ENCODE measurements around the gene MAML3. TPM values are rescaled to one million over a fixed set of nuclear protein-coding genes. Genes with fewer than 3 reads are reported as not detected.

Gene MAML3
- total RNA-seq, 2 experiments from 2014 or later: 2.5 to 2.6 TPM

GRCh38 chr4:139794158-139794954, 359.6 kb downstream of the MAML3 start:
- POLR2A ChIA-PET: no interaction called here
- peaks cover 2% of the 10 kb centered on the region for H3K4me1 Mint-ChIP-seq
- no peak for DNase-seq
- H3K27ac Mint-ChIP-seq: no peak overlapping the region
- peaks cover 26% of the 10 kb centered on the region for H3K27me3 Mint-ChIP-seq
- H3K9me3 Mint-ChIP-seq: no peaks in the 10 kb centered on the region
- CTCF ChIA-PET: no interaction called here
- H3K4me3 Mint-ChIP-seq: no peak overlapping the region
- no peaks in the 10 kb centered on the region for H3K36me3 Mint-ChIP-seq (ENCODE audit: low read depth)

- POLR2A ChIA-PET: no interaction called here
- Mint-ChIP-seq H3K27me3 (peaks cover 26% of the 10 kb centered on the region), H3K36me3 (ENCODE audit: low read depth) (no peaks in the 10 kb centered on the region), H3K9me3 (no peaks in the 10 kb centered on the region), H3K4me1 (peaks cover 3% of the 10 kb centered on the region), H3K27ac (no peak overlapping the region), H3K4me3 (no peak overlapping the region)
- CTCF ChIA-PET: no interaction called here
- no peak for DNase-seq
These were observed 362.3 kb downstream of the MAML3 start for GRCh38 chr4:139791681-139792080.

DNA sequence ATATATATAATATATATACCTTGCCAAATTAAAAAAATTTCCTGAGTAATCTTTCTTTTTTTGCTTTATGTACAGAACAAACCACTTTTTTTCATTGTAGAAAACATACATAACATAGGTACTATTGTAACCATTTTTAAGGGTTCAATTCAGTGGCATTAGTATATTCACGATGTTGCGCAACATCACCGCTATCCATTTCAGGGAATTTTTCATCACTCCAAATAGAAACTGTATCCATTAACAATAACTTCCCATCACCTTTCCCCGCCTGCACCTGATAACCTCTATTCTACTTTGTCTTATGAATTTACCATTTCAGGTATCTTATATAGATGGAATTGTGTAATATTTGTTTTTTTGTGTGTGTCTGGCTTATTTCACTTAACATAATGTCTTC, 363.7 kb downstream of the MAML3 start:
- no peak for DNase-seq
- POLR2A ChIA-PET: no interaction called here
- H3K4me1 Mint-ChIP-seq: peaks cover 3% of the 10 kb centered on the region
- H3K4me3 Mint-ChIP-seq: no peak overlapping the region
- CTCF ChIA-PET: no interaction called here
- no peaks in the 10 kb centered on the region for H3K9me3 Mint-ChIP-seq
- H3K27me3 Mint-ChIP-seq: peaks cover 24% of the 10 kb centered on the region
- H3K27ac Mint-ChIP-seq: no peak overlapping the region
- H3K36me3 Mint-ChIP-seq (ENCODE audit: low read depth): no peaks in the 10 kb centered on the region

DNA sequence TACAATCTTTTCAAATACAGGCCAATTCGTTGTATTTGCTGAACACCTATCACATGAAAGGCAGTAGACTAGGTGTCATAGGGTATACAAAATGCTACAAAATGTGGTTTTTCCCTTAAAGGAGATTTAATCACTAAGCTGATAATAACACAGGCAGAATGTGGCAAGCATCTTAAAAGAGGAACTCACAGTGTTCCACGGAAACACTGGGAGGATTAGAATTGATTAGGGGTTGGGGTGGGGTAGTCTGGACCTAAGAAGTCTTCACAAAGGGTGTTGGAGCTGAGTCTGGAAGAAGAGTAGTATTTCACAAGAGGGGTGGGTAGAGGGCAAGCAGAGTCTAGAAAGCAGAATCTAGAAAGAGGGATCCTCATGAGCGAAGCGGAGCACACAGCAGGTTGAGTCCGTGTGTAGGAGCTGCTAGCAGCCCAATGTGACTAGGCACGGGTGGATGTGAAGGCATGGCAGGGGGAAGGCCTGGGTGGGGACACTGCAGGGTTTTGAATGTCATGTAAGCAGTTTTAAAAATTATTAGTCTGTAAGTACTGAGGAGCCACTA, 364.8 kb downstream of the MAML3 start:
- peaks cover 3% of the 10 kb centered on the region for H3K4me1 Mint-ChIP-seq
- POLR2A ChIA-PET: interaction anchor here (1.0 kb wide), 1 partner anchor 511 kb away, joined by 3 read pairs; no protein-coding TSS in a partner anchor
- no peaks in the 10 kb centered on the region for H3K9me3 Mint-ChIP-seq
- CTCF ChIA-PET: no interaction called here
- H3K4me3 Mint-ChIP-seq: no peak overlapping the region
- H3K27ac Mint-ChIP-seq: no peak overlapping the region
- no peak for DNase-seq
- peaks cover 24% of the 10 kb centered on the region for H3K27me3 Mint-ChIP-seq
- H3K36me3 Mint-ChIP-seq (ENCODE audit: low read depth): no peaks in the 10 kb centered on the region

- Mint-ChIP-seq H3K4me3 (no peak overlapping the region), H3K9me3 (no peaks in the 10 kb centered on the region), H3K4me1 (peaks cover 3% of the 10 kb centered on the region), H3K27ac (no peak overlapping the region), H3K36me3 (ENCODE audit: low read depth) (no peaks in the 10 kb centered on the region), H3K27me3 (peaks cover 22% of the 10 kb centered on the region)
- ChIA-PET POLR2A (no interaction called here), CTCF (no interaction called here)
- DNase-seq: no peak
These were observed 367.3 kb downstream of the MAML3 start for GRCh38 chr4:139786494-139787354.

GRCh38 chr4:139785356-139785755, 368.6 kb downstream of the MAML3 start:
- POLR2A ChIA-PET: no interaction called here
- Mint-ChIP-seq H3K4me1 (peaks cover 3% of the 10 kb centered on the region), H3K4me3 (no peak overlapping the region), H3K9me3 (no peaks in the 10 kb centered on the region), H3K27ac (no peak overlapping the region), H3K36me3 (ENCODE audit: low read depth) (no peaks in the 10 kb centered on the region), H3K27me3 (peaks cover 18% of the 10 kb centered on the region)
- CTCF ChIA-PET: no interaction called here
- no peak for DNase-seq

- Mint-ChIP-seq H3K9me3 (no peaks in the 10 kb centered on the region), H3K27ac (no peak overlapping the region), H3K27me3 (peaks cover 9% of the 10 kb centered on the region), H3K4me3 (no peak overlapping the region), H3K36me3 (ENCODE audit: low read depth) (no peaks in the 10 kb centered on the region), H3K4me1 (peaks cover 3% of the 10 kb centered on the region)
- POLR2A ChIA-PET: no interaction called here
- CTCF ChIA-PET: no interaction called here
- DNase-seq: no peak
These were observed 370.1 kb downstream of the MAML3 start for GRCh38 chr4:139783741-139784484.

DNA sequence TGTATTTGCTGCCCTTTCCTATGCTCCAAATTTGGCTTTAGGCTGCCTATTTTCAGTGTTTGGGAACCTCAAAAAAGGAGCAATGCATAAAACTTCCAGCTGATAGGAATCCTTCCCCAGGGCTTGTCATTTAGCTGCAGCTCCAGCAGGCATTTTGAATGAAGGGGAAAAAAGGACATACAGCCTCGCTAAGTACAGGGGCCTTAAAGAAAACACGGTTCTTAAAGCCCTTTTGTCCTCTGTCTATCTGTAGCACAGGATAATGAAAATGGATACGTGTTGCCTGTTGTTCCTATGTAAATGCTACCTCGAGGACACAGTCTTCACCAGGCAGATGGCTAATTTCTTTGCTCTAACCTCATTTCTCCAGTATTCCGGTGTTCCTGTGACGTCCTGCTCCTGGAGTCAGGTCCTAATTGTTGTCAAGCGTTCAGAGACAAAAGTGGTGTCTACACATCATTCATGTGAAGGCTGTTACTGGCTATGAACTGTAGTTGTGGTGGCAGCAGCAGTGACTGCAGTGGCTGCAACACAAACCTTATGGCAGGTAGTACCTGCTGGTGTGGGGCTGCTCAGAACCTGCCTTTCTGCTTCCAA, 371.0 kb downstream of the MAML3 start:
- H3K9me3 Mint-ChIP-seq: no peaks in the 10 kb centered on the region
- no peak overlapping the region for H3K27ac Mint-ChIP-seq
- H3K4me3 Mint-ChIP-seq: no peak overlapping the region
- H3K4me1 Mint-ChIP-seq: no peaks in the 10 kb centered on the region
- peaks cover 6% of the 10 kb centered on the region for H3K27me3 Mint-ChIP-seq
- no peak for DNase-seq
- ChIA-PET POLR2A (no interaction called here), CTCF (no interaction called here)
- no peaks in the 10 kb centered on the region for H3K36me3 Mint-ChIP-seq (ENCODE audit: low read depth)

DNA sequence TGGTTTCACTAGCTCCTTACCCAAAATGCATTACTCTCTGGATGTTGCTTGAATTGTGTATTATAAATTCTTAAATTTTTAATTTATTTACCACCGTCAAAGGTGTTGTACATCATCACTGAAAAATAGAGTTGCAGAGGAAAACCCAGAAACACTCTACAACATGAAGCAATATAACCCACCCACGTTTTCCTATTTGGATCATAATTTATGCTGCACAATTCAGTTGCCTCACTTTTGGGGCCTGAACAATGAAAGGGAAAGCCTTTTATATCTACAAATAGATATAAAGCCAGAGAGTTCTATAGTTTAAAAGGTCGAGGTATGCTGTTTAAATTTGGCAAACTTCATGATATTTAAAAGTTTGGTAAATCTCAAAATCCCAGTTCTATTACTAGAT, 372.9 kb downstream of the MAML3 start:
- POLR2A ChIA-PET: no interaction called here
- H3K4me3 Mint-ChIP-seq: no peak overlapping the region
- H3K36me3 Mint-ChIP-seq (ENCODE audit: low read depth): no peaks in the 10 kb centered on the region
- no peak overlapping the region for H3K27ac Mint-ChIP-seq
- CTCF ChIA-PET: interaction anchor here (0.7 to 1.4 kb wide), 2 partner anchors 33 to 42 kb away, joined by 3 read pairs; no protein-coding TSS in a partner anchor
- no peaks in the 10 kb centered on the region for H3K9me3 Mint-ChIP-seq
- no peak for DNase-seq
- H3K27me3 Mint-ChIP-seq: peaks cover 2% of the 10 kb centered on the region
- H3K4me1 Mint-ChIP-seq: no peaks in the 10 kb centered on the region

DNA sequence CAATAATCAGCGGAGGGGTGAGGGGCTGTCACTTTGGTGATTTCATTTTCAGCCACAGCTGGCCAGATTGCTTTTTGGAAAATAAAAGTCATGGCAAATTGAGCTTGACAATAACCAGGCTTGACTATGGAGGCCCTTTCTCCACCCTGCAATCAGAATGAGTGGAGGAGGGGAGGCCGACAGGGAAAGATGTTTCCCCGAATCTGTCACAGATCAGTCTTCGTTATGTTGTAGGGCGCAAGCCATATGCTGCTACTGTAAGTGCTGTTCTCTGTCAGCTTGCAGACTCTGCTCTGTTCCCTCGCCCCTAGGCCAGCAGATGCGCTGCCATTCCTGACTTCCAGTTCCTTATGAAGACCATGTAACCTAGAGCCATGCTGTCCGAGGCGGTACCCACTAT, 374.3 kb downstream of the MAML3 start:
- H3K9me3 Mint-ChIP-seq: no peaks in the 10 kb centered on the region
- H3K4me1 Mint-ChIP-seq: no peaks in the 10 kb centered on the region
- H3K36me3 Mint-ChIP-seq (ENCODE audit: low read depth): no peaks in the 10 kb centered on the region
- POLR2A ChIA-PET: no interaction called here
- no peak overlapping the region for H3K4me3 Mint-ChIP-seq
- CTCF ChIA-PET: no interaction called here
- H3K27me3 Mint-ChIP-seq: peaks cover 2% of the 10 kb centered on the region
- no peak overlapping the region for H3K27ac Mint-ChIP-seq
- no peak for DNase-seq

DNA sequence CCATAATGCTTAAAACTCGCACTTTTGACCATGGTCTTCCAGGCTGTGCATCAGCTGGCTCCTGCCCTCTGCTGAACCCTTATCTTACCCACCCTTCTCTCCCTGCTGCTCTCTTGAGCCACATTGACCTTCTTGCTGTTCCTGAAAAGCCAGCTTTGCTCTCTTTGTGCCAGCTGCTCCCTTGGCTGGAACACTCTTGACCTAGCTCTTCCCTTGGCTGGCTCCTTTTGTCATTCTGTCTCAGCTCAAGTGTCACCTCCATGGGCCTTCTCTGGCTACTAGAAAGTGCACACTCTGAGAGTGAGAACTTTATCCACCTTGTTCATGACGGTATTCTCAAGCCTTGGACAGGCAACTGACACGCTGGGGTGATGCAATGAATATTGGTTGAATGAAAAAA, 376.2 kb downstream of the MAML3 start:
- Mint-ChIP-seq H3K9me3 (no peaks in the 10 kb centered on the region), H3K27me3 (peaks cover 7% of the 10 kb centered on the region), H3K4me3 (no peak overlapping the region), H3K4me1 (no peaks in the 10 kb centered on the region), H3K36me3 (ENCODE audit: low read depth) (no peaks in the 10 kb centered on the region), H3K27ac (no peak overlapping the region)
- no peak for DNase-seq
- CTCF ChIA-PET: no interaction called here
- POLR2A ChIA-PET: no interaction called here

- no peak for DNase-seq
- Mint-ChIP-seq H3K27ac (no peak overlapping the region), H3K27me3 (peaks cover 7% of the 10 kb centered on the region), H3K9me3 (no peaks in the 10 kb centered on the region), H3K4me1 (no peaks in the 10 kb centered on the region), H3K4me3 (no peak overlapping the region), H3K36me3 (ENCODE audit: low read depth) (no peaks in the 10 kb centered on the region)
- POLR2A ChIA-PET: no interaction called here
- CTCF ChIA-PET: no interaction called here
These were observed 377.7 kb downstream of the MAML3 start for GRCh38 chr4:139776235-139776634.

All from activated CD4-positive, alpha-beta memory T cell treated with anti-CD3 and anti-CD28 coated beads, Interleukin-2, amount 10 ng/mL, durations not matched to agents 7 days and 5 days (primary cell).